Nephron progenitor cell (in vitro differentiated cells): Measurements from ENCODE around the gene SFXN5.

Experiments used
- DNase-seq: peaks from one replicate; pipeline ENCODE4 v3.0.0; 2021
- H3K27ac Mint-ChIP-seq: 2 replicates; pipeline ENCODE4 v1.8.0; 2021; ENCODE audit warnings: mild to moderate bottlenecking, moderate library complexity, mixed read lengths
- H3K27me3 Mint-ChIP-seq: 2 replicates; pipeline ENCODE4 v1.8.0; 2021; ENCODE audit warnings: mild to moderate bottlenecking, low read depth, mixed read lengths; ENCODE audit not compliant: poor library complexity
- H3K36me3 Mint-ChIP-seq: 2 replicates; pipeline ENCODE4 v1.8.0; 2021; ENCODE audit warnings: low read depth, mixed read lengths
- H3K4me1 Mint-ChIP-seq: 2 replicates; pipeline ENCODE4 v1.8.0; 2021; ENCODE audit warnings: mixed read lengths
- H3K4me3 Mint-ChIP-seq: 2 replicates; pipeline ENCODE4 v1.8.0; 2021; ENCODE audit warnings: mild to moderate bottlenecking, moderate library complexity, mixed read lengths
- H3K9me3 Mint-ChIP-seq: 2 replicates; pipeline ENCODE4 v1.8.0; 2021; ENCODE audit warnings: mild to moderate bottlenecking, moderate library complexity, mixed read lengths
- TF ChIP-seq, protein P1 (sequence below): fragments of 200-600 bp; sonication (generic); IDR thresholded peaks from 2 replicates; pipeline ENCODE4 v1.5.0; 2021; ENCODE audit warnings: antibody characterized with exemption

SFXN5 gene

GRCh38 chr2:72944804-72945449 is 126.6 kb downstream of the SFXN5 start:
- H3K36me3 Mint-ChIP-seq: no peaks in the 10 kb centered on the region
- no peak for DNase-seq
- H3K4me1 Mint-ChIP-seq: peaks cover 27% of the 10 kb centered on the region
- H3K4me3 Mint-ChIP-seq: no peak overlapping the region
- no peaks in the 10 kb centered on the region for H3K9me3 Mint-ChIP-seq
- TF ChIP-seq, protein P1, sequence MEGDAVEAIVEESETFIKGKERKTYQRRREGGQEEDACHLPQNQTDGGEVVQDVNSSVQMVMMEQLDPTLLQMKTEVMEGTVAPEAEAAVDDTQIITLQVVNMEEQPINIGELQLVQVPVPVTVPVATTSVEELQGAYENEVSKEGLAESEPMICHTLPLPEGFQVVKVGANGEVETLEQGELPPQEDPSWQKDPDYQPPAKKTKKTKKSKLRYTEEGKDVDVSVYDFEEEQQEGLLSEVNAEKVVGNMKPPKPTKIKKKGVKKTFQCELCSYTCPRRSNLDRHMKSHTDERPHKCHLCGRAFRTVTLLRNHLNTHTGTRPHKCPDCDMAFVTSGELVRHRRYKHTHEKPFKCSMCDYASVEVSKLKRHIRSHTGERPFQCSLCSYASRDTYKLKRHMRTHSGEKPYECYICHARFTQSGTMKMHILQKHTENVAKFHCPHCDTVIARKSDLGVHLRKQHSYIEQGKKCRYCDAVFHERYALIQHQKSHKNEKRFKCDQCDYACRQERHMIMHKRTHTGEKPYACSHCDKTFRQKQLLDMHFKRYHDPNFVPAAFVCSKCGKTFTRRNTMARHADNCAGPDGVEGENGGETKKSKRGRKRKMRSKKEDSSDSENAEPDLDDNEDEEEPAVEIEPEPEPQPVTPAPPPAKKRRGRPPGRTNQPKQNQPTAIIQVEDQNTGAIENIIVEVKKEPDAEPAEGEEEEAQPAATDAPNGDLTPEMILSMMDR: no peak
- peaks cover 27% of the 10 kb centered on the region for H3K27me3 Mint-ChIP-seq
- no peak overlapping the region for H3K27ac Mint-ChIP-seq

- H3K27ac Mint-ChIP-seq: peak overlapping the region; percentile 22
- H3K4me1 Mint-ChIP-seq: peaks cover 39% of the 10 kb centered on the region
- TF ChIP-seq, protein P1: no peak
- no peaks in the 10 kb centered on the region for H3K9me3 Mint-ChIP-seq
- no peaks in the 10 kb centered on the region for H3K36me3 Mint-ChIP-seq
- H3K4me3 Mint-ChIP-seq: no peak overlapping the region
- peaks cover 29% of the 10 kb centered on the region for H3K27me3 Mint-ChIP-seq
- DNase-seq: no peak
Measured at GRCh38 chr2:72943540-72944395, 127.7 kb downstream of the SFXN5 start.

- Mint-ChIP-seq H3K27me3 (peaks cover 31% of the 10 kb centered on the region), H3K4me3 (no peak overlapping the region), H3K27ac (no peak overlapping the region), H3K36me3 (no peaks in the 10 kb centered on the region), H3K9me3 (no peaks in the 10 kb centered on the region), H3K4me1 (peaks cover 46% of the 10 kb centered on the region)
- DNase-seq: no peak
- TF ChIP-seq, protein P1: no peak
Measured at GRCh38 chr2:72942881-72943418, 128.6 kb downstream of the SFXN5 start.

DNA sequence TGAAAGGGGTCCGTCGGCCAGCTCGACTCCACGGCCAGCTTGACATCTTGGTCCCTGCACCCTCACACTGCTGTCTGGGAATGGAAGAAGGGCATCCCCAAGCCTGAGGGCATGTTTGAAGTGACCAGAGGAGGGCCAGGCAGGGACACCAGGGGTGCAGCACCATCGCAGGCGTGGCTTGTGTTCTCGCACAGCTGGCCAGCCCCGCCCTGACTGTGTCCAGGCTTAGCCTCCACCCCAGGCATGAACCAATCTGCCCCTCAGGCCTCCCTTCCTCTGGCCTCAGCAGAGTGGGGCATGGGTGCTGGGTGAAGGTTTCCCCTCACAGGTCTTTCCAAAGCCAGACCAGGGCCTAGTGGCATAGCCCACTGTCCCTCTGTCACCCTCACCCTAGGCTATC is 129.2 kb downstream of the SFXN5 start:
- H3K27ac Mint-ChIP-seq: no peak overlapping the region
- H3K27me3 Mint-ChIP-seq: peaks cover 34% of the 10 kb centered on the region
- H3K9me3 Mint-ChIP-seq: no peaks in the 10 kb centered on the region
- H3K4me3 Mint-ChIP-seq: no peak overlapping the region
- DNase-seq: no peak
- TF ChIP-seq, protein P1: no peak
- no peaks in the 10 kb centered on the region for H3K36me3 Mint-ChIP-seq
- peaks cover 51% of the 10 kb centered on the region for H3K4me1 Mint-ChIP-seq

- Mint-ChIP-seq H3K27ac (peak overlapping the region; percentile 89), H3K9me3 (no peaks in the 10 kb centered on the region), H3K36me3 (no peaks in the 10 kb centered on the region), H3K4me1 (peaks cover 46% of the 10 kb centered on the region), H3K4me3 (peak overlapping the region; percentile 15), H3K27me3 (peaks cover 31% of the 10 kb centered on the region)
- TF ChIP-seq, protein P1: no peak
- DNase-seq: peak; percentile 59
Measured at GRCh38 chr2:72940786-72941185, 130.7 kb downstream of the SFXN5 start.
